Bronchial epithelial cell (primary cell): ENCODE data around the gene TTC9B. TPM values are rescaled to one million over a fixed set of nuclear protein-coding genes. Genes with fewer than 3 reads are reported as not detected.

Source experiments
- DNase-seq: peaks from one replicate; pipeline ENCODE4 v3.0.0-alpha.2; 2010; ENCODE audit warnings: low read depth
- FAIRE-seq: peaks from 2 replicates; lab custom pipeline; 2011; peaks lifted over from hg19 to GRCh38; lab: Jason Lieb, UNC
- H3K27me3 ChIP-seq: 2 replicates; pipeline ENCODE4 v1.5.1; 2011; ENCODE audit warnings: low read length; ENCODE audit not compliant: control insufficient read depth, insufficient read depth
- H3K36me3 ChIP-seq: 2 replicates; pipeline ENCODE4 v1.5.1; 2011; ENCODE audit warnings: low read length; ENCODE audit not compliant: control insufficient read depth, insufficient read depth
- H3K4me3 ChIP-seq: 2 replicates; pipeline ENCODE4 v1.5.1; 2011; ENCODE audit warnings: mild to moderate bottlenecking, low read depth, low read length, control low read depth
- total RNA-seq: library from RNA; depleted of rRNA; stranded (reverse); fragments of >200 nt; gene quantifications from 2 replicates; pipeline ENCODE4 v1.2.1, GENCODE V29; 2014
- TF ChIP-seq, protein P1 (sequence below): IDR thresholded peaks from 2 replicates; pipeline ENCODE4 v1.5.1; 2011; ENCODE audit warnings: mild to moderate bottlenecking, moderate library complexity, low read length, control low read depth, inconsistent platforms; ENCODE audit not compliant: insufficient read depth, severe bottlenecking

TTC9B gene
- total RNA-seq, 1 donor from 2014 or later = not detected

DNA sequence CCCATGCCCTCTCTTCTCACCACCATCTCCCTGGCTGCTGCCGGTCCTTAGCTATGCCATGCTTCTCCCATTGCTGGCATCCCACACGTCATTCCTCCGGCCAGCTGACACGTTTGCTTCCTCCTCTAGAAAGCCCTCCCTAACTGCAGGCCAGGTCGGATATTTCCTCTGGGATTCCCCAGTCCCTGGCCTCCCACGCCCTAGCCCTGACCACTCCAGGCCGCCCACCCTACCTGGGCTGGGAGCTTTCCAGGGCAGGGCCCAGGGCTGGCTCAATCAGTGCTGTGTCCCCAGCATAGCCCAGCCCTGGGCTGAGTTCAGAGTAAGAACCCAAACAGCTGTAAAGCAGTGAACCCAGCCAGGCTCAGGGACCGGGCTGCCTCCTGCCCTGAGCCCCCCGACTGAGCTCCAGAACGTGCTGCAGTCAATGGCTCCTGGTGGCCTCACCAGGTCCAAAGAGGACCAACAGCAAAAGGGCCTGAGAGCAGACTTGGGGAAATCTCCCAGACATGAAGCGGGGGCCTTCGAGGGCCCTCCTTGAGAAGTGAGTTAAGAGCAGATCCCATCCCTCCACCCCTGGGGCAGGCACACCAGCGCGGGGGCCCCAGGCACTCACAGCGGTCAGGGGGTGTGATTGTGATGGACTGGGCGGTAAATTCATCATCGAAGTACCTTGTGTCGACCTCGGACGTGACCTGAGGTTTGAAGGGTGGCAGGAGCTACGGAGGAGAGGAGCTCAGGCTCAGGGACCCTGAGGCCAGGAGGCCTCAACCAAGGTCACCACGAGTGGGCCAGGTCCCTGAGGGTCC is 16.4 kb upstream of the TTC9B start:
- Histone ChIP-seq H3K4me3 (no peak overlapping the region), H3K36me3 (peaks cover 22% of the 10 kb centered on the region), H3K27me3 (no peaks in the 10 kb centered on the region)
- DNase-seq (no peak), FAIRE-seq (no peak)
- TF ChIP-seq, protein P1, sequence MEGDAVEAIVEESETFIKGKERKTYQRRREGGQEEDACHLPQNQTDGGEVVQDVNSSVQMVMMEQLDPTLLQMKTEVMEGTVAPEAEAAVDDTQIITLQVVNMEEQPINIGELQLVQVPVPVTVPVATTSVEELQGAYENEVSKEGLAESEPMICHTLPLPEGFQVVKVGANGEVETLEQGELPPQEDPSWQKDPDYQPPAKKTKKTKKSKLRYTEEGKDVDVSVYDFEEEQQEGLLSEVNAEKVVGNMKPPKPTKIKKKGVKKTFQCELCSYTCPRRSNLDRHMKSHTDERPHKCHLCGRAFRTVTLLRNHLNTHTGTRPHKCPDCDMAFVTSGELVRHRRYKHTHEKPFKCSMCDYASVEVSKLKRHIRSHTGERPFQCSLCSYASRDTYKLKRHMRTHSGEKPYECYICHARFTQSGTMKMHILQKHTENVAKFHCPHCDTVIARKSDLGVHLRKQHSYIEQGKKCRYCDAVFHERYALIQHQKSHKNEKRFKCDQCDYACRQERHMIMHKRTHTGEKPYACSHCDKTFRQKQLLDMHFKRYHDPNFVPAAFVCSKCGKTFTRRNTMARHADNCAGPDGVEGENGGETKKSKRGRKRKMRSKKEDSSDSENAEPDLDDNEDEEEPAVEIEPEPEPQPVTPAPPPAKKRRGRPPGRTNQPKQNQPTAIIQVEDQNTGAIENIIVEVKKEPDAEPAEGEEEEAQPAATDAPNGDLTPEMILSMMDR = no peak

DNA sequence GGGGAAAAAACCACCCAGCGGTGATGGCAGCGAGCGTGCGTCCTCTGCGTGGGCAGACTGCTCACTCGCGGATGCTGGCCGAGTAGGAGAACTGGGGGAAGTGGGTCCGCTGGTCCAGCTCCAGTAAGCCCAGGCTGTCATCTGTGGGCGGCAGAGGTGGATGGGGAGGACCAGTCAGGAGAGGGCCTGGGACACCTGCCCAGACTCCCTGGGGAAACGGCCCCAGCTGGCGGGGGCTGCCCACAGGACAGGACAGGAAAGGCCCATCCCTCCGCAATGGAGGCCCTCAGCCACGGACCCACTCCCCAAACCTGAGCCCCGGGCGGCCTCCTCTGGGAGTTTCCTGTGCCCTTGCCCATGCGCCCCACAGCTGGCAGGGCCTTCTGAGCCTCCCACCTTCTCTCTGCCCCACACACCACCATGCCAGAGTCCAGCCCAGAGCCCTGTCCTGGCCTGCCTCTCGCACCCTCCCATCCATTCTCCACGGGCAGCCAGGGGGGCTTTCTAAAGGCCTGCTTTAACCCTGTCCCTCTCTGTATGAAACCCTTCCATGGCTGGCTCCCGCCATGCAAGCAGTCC is 15.7 kb upstream of the TTC9B start:
- FAIRE-seq = no peak
- no peak for DNase-seq

DNA sequence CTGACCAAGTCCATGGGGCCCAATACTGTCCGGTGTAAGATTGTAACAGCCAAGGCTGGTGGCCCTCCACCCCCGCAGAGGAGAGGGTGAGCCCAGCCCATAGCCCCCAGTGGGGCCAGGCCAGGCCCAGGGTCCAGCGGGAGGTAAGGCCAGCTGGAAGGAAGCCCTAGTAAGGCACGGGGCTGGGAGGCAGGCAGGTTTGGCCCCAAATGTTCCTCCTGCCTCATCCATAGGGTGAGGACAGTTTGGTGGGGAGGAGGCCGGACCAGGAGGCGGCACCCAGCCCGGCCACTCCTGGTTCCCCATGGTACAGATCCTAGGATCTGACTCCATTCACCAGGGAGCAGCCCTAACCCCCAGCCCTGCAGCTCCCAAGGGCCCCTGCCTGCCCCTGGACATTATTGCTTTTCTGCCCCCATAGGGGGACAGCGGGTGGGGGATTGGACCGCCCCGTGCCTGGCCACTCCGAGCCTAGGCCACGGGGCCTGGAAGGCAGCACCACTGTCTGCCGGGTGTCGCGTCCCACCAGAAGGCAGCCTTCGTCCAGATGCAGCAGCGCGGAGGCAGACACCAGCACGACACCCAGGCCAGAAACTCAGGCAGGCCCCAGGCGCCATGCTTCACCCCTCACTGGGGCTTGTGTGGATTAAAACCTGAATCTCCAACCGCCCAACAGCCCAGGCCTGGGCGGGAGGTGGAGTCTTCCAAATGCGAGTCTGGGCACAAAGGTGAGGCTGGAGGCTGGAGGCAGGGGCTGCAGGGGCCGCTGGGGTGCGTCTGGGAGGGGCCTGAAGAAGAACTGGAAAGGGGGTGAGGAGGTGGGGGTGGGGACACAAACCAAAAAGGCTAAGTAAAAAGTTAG is 15.0 kb upstream of the TTC9B start:
- DNase-seq = no peak
- H3K27me3 ChIP-seq = no peaks in the 10 kb centered on the region
- H3K36me3 ChIP-seq = peaks cover 14% of the 10 kb centered on the region
- FAIRE-seq = no peak
- TF ChIP-seq, protein P1 = no peak
- H3K4me3 ChIP-seq = no peak overlapping the region

More for the DNA sequence above, 15.7 kb upstream of the TTC9B start:
- TF ChIP-seq, protein P1 = no peak
- Histone ChIP-seq H3K27me3 (no peaks in the 10 kb centered on the region), H3K36me3 (peaks cover 20% of the 10 kb centered on the region), H3K4me3 (no peak overlapping the region)

DNA sequence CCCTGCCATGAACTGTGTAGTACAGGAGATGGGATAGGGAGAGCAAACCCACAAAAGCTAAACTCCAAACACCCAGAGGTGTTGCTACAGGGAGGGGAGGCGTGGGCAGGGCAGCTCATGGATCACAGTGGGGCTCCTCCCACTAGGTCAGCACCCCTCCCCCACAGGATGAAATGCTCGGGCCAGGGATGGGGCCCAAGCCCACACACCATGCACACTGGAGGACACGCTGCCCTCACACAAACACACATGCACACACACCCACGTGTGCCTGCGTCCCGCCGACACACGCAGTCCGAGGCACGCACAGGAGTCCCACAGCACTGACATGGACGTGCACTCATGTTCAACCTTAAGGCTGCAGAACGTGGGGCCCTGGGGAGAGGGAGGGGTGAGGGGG is 14.3 kb upstream of the TTC9B start:
- peaks cover 12% of the 10 kb centered on the region for H3K36me3 ChIP-seq
- DNase-seq (no peak), FAIRE-seq (no peak)
- TF ChIP-seq, protein P1 = no peak
- no peaks in the 10 kb centered on the region for H3K27me3 ChIP-seq
- no peak overlapping the region for H3K4me3 ChIP-seq

DNA sequence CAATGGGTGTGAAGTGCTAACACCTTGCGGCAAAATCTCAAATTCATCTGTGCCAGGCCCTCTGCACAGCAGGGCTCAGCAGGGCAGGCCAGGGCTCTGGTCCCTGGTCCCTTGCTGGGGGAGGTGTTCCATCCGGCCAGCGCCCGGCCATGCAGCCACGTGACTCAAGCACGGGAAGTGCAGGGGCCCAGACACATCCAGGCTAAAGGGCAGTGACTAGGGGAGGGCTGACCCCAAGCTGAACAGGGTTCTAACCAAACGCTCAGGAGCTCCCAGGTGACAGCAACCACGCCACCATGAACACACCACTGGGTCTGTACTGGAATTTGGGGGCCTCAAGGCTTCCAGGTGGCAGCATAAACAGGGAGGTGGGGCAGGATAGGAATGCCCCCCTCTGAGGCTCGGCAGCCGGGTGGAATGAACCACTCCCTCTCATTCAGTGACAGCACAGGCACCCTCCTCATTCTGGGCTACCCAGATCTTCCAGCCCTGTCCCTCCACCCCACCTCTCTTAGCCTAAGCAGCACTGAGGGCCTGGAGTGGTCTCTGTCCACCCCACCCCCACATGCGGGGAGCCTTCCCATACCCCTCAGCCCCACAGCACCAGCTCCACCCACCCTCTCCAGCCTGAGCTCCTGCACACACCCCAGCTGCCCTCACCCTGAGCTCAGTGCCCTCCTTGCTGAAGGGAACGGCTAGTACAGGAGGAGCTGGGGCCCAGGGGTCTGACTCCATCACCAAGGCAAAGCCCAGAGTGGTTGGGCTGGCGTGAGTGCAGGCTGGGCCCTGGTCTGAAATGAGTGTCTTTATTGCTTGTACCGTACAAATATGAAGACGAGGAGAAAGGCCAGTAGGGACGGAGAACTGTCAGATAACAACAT is 13.6 kb upstream of the TTC9B start:
- FAIRE-seq (no peak), DNase-seq (no peak)
- Histone ChIP-seq H3K27me3 (no peaks in the 10 kb centered on the region), H3K36me3 (peaks cover 12% of the 10 kb centered on the region), H3K4me3 (no peak overlapping the region)
- TF ChIP-seq, protein P1 = no peak
